Activated naive CD8-positive, alpha-beta T cell treated with anti-CD3 and anti-CD28 coated beads for 36 hours (primary cell): ENCODE measurements around the gene PTPRG. TPM values are rescaled to one million over a fixed set of nuclear protein-coding genes. Genes with fewer than 3 reads are reported as not detected.

ENCODE experiments used
- DNase-seq: peaks from one replicate; pipeline ENCODE4 v3.0.0; 2021
- H3K27ac Mint-ChIP-seq: one replicate; pipeline ENCODE4 v1.8.0; 2022; ENCODE audit warnings: mild to moderate bottlenecking, moderate library complexity, mixed read lengths
- H3K27me3 Mint-ChIP-seq: one replicate; pipeline ENCODE4 v1.8.0; 2022; ENCODE audit warnings: mild to moderate bottlenecking, mixed read lengths
- H3K36me3 Mint-ChIP-seq: one replicate; pipeline ENCODE4 v1.8.0; 2021; ENCODE audit warnings: mild to moderate bottlenecking, mixed read lengths
- H3K4me1 Mint-ChIP-seq: one replicate; pipeline ENCODE4 v1.8.0; 2021; ENCODE audit warnings: mixed read lengths
- H3K4me3 Mint-ChIP-seq: one replicate; pipeline ENCODE4 v1.8.0; 2022; ENCODE audit warnings: mild to moderate bottlenecking, moderate library complexity, mixed read lengths
- H3K9me3 Mint-ChIP-seq: one replicate; pipeline ENCODE4 v1.8.0; 2022; ENCODE audit warnings: mixed read lengths
- total RNA-seq, 2 experiments: library from RNA; stranded (reverse); gene quantifications; one replicate each; pipeline ENCODE4 v1.2.3, GENCODE V29; 2021

Gene PTPRG
- total RNA-seq, 2 experiments from 2014 or later = 0.06 to 0.16 TPM

GRCh38 chr3:61924991-61925390 lies 363.6 kb downstream of the PTPRG start:
- DNase-seq = no peak
- Mint-ChIP-seq H3K27ac (no peak overlapping the region), H3K4me3 (no peak overlapping the region), H3K36me3 (no peaks in the 10 kb centered on the region), H3K27me3 (peaks cover 7% of the 10 kb centered on the region), H3K4me1 (no peaks in the 10 kb centered on the region), H3K9me3 (no peaks in the 10 kb centered on the region)

- Mint-ChIP-seq H3K9me3 (no peaks in the 10 kb centered on the region), H3K4me3 (no peak overlapping the region), H3K36me3 (no peaks in the 10 kb centered on the region)
Measured at GRCh38 chr3:61925721-61926120, 364.4 kb downstream of the PTPRG start.

DNA sequence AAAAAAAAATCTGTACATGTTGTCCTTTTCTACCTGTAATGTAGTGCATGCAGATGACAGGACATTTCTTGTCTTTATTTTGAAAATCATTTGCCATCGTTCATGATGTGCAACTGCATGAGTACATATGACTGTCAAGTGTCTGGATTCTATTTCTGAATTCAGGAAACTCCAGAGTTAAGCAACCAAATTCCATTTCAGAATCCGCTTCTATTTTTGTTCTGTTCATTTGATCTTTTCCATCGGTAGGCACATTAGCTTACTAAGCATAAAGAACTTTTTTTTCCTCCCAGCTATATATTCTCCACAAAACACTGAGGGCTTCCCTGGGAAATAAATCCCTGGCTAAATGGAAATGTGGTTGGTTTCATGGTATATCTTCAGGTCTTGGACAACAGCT lies 365.6 kb downstream of the PTPRG start:
- H3K36me3 Mint-ChIP-seq = no peaks in the 10 kb centered on the region
- peaks cover 7% of the 10 kb centered on the region for H3K27me3 Mint-ChIP-seq
- no peaks in the 10 kb centered on the region for H3K9me3 Mint-ChIP-seq
- H3K4me3 Mint-ChIP-seq = no peak overlapping the region
- DNase-seq = no peak
- no peak overlapping the region for H3K27ac Mint-ChIP-seq
- no peaks in the 10 kb centered on the region for H3K4me1 Mint-ChIP-seq

More at GRCh38 chr3:61925721-61926120, 364.4 kb downstream of the PTPRG start:
- Mint-ChIP-seq H3K27ac (no peak overlapping the region), H3K4me1 (no peaks in the 10 kb centered on the region), H3K27me3 (peaks cover 7% of the 10 kb centered on the region)
- DNase-seq = no peak

DNA sequence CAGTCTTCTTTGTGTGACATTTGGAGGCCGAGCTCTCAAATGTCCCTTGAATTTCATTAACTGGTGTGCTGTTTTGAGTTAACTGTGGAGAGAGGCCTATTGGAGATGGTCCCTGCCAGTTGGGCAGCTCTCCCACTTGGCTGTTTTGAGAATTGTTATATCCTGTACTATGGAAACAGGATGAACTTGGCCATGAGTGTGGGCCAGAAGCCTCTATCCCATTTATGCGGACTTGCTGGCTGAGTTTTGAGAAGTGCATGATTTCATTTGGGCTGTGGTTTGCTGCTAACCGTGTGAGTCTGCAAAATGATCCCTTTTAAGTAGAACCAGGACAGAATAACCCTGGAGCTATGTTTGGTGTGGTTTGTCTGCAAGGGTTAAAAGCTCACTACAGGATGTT lies 366.0 kb downstream of the PTPRG start:
- Mint-ChIP-seq H3K27ac (no peak overlapping the region), H3K27me3 (peaks cover 7% of the 10 kb centered on the region), H3K4me3 (no peak overlapping the region), H3K9me3 (no peaks in the 10 kb centered on the region), H3K4me1 (no peaks in the 10 kb centered on the region), H3K36me3 (no peaks in the 10 kb centered on the region)
- DNase-seq = no peak

DNA sequence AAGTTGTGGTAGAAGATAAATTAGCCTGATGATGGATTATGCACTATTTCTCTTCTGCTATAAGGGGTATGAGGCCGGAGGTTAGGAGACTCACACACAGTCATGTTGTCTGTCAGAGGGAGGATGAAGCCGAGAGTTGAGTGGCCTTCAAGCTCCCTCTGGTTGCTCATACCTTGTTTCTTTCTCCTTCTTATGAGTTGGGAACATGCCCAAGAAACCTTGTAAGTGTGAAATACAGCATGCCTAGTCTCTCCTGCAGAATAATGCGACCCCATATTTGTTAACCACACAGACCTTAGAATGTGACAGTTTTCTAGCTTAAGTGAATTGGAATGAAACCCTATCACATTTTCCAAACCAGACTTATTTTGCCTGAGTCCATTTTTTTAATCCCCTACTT lies 366.7 kb downstream of the PTPRG start:
- H3K36me3 Mint-ChIP-seq = no peaks in the 10 kb centered on the region
- H3K27ac Mint-ChIP-seq = no peak overlapping the region
- H3K27me3 Mint-ChIP-seq = peaks cover 3% of the 10 kb centered on the region
- no peaks in the 10 kb centered on the region for H3K9me3 Mint-ChIP-seq
- H3K4me1 Mint-ChIP-seq = no peaks in the 10 kb centered on the region
- H3K4me3 Mint-ChIP-seq = no peak overlapping the region
- no peak for DNase-seq

GRCh38 chr3:61928776-61929314 lies 367.5 kb downstream of the PTPRG start:
- Mint-ChIP-seq H3K4me1 (no peaks in the 10 kb centered on the region), H3K27ac (no peak overlapping the region), H3K27me3 (peaks cover 3% of the 10 kb centered on the region), H3K36me3 (no peaks in the 10 kb centered on the region), H3K9me3 (no peaks in the 10 kb centered on the region), H3K4me3 (no peak overlapping the region)
- DNase-seq = no peak

GRCh38 chr3:61929617-61930016 lies 368.2 kb downstream of the PTPRG start:
- Mint-ChIP-seq H3K27me3 (no peaks in the 10 kb centered on the region), H3K9me3 (no peaks in the 10 kb centered on the region), H3K36me3 (no peaks in the 10 kb centered on the region), H3K27ac (no peak overlapping the region), H3K4me3 (no peak overlapping the region), H3K4me1 (no peaks in the 10 kb centered on the region)
- no peak for DNase-seq

GRCh38 chr3:61932499-61932898 lies 371.1 kb downstream of the PTPRG start:
- Mint-ChIP-seq H3K9me3 (no peaks in the 10 kb centered on the region), H3K27ac (no peak overlapping the region), H3K4me1 (no peaks in the 10 kb centered on the region), H3K36me3 (no peaks in the 10 kb centered on the region), H3K4me3 (no peak overlapping the region), H3K27me3 (no peaks in the 10 kb centered on the region)
- no peak for DNase-seq

GRCh38 chr3:61933798-61934504 lies 372.6 kb downstream of the PTPRG start:
- Mint-ChIP-seq H3K36me3 (no peaks in the 10 kb centered on the region), H3K9me3 (no peaks in the 10 kb centered on the region), H3K4me1 (no peaks in the 10 kb centered on the region), H3K27me3 (no peaks in the 10 kb centered on the region), H3K27ac (no peak overlapping the region), H3K4me3 (no peak overlapping the region)
- no peak for DNase-seq

GRCh38 chr3:61934505-61934871 lies 373.1 kb downstream of the PTPRG start:
- Mint-ChIP-seq H3K9me3 (no peaks in the 10 kb centered on the region), H3K27me3 (no peaks in the 10 kb centered on the region), H3K4me3 (no peak overlapping the region), H3K27ac (no peak overlapping the region), H3K4me1 (no peaks in the 10 kb centered on the region), H3K36me3 (no peaks in the 10 kb centered on the region)
- DNase-seq = no peak

- H3K4me1 Mint-ChIP-seq = no peaks in the 10 kb centered on the region
- no peak overlapping the region for H3K27ac Mint-ChIP-seq
- H3K4me3 Mint-ChIP-seq = no peak overlapping the region
- no peaks in the 10 kb centered on the region for H3K9me3 Mint-ChIP-seq
- H3K36me3 Mint-ChIP-seq = no peaks in the 10 kb centered on the region
- H3K27me3 Mint-ChIP-seq = no peaks in the 10 kb centered on the region
- no peak for DNase-seq
Measured at GRCh38 chr3:61935814-61936213, 374.4 kb downstream of the PTPRG start.

GRCh38 chr3:61936344-61936937 lies 375.1 kb downstream of the PTPRG start:
- no peak overlapping the region for H3K4me3 Mint-ChIP-seq
- H3K4me1 Mint-ChIP-seq = no peaks in the 10 kb centered on the region
- no peaks in the 10 kb centered on the region for H3K9me3 Mint-ChIP-seq
- H3K27me3 Mint-ChIP-seq = no peaks in the 10 kb centered on the region
- H3K27ac Mint-ChIP-seq = no peak overlapping the region
- DNase-seq = peak; percentile 3
- H3K36me3 Mint-ChIP-seq = no peaks in the 10 kb centered on the region

DNA sequence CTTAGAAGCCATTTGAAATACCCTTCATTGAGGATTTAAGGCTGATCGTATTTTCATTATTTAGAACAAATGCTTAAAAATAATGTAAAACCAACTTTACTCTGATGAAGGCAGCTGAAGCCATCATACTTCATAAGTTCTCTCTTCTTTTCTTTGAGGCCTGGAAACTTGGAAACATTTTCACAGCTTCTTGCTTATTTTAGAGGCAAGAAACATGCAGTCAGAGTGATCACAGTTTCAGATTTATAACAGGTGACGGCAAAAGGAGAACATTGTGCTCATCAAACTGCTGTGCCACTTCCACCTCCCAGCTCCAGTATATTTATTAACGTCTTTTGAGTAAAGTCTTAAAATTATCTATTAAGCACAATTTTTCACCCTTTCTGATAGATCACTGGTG lies 376.1 kb downstream of the PTPRG start:
- Mint-ChIP-seq H3K27ac (no peak overlapping the region), H3K4me3 (no peak overlapping the region), H3K27me3 (no peaks in the 10 kb centered on the region), H3K9me3 (peaks cover 1% of the 10 kb centered on the region), H3K4me1 (no peaks in the 10 kb centered on the region), H3K36me3 (no peaks in the 10 kb centered on the region)
- no peak for DNase-seq

- Mint-ChIP-seq H3K4me3 (no peak overlapping the region), H3K9me3 (peaks cover 1% of the 10 kb centered on the region), H3K36me3 (no peaks in the 10 kb centered on the region), H3K4me1 (no peaks in the 10 kb centered on the region), H3K27me3 (peaks cover 5% of the 10 kb centered on the region), H3K27ac (no peak overlapping the region)
- no peak for DNase-seq
Measured at GRCh38 chr3:61938878-61939549, 377.6 kb downstream of the PTPRG start.

GRCh38 chr3:61940236-61940635 lies 378.9 kb downstream of the PTPRG start:
- Mint-ChIP-seq H3K4me1 (no peaks in the 10 kb centered on the region), H3K9me3 (peaks cover 1% of the 10 kb centered on the region), H3K27ac (no peak overlapping the region), H3K4me3 (no peak overlapping the region), H3K36me3 (no peaks in the 10 kb centered on the region), H3K27me3 (peaks cover 5% of the 10 kb centered on the region)
- DNase-seq = no peak
